Activated T-helper 17 cell treated with anti-CD3 and anti-CD28 coated beads, Interleukin-2, amount 50 U/mL, for 72 hours (primary cell): Measurements from ENCODE around the gene TRPV4. TPM values are rescaled to one million over a fixed set of nuclear protein-coding genes. Genes with fewer than 3 reads are reported as not detected.

Experiments
- ATAC-seq: fragments of 150-1000 bp; cut with Tn5 transposase; replicated peaks from 2 replicates; pipeline ENCODE4 v1.10.0; 2021; ENCODE audit warnings: mild to moderate bottlenecking, moderate library complexity
- H3K27ac Mint-ChIP-seq: one replicate; pipeline ENCODE4 v1.8.0; 2022; ENCODE audit warnings: mixed read lengths
- H3K27me3 Mint-ChIP-seq: one replicate; pipeline ENCODE4 v1.8.0; 2022; ENCODE audit warnings: mixed read lengths
- H3K36me3 Mint-ChIP-seq: one replicate; pipeline ENCODE4 v1.8.0; 2022; ENCODE audit warnings: low read depth, mild to moderate bottlenecking, mixed read lengths
- H3K4me1 Mint-ChIP-seq: one replicate; pipeline ENCODE4 v1.8.0; 2022; ENCODE audit warnings: mixed read lengths
- H3K4me3 Mint-ChIP-seq: one replicate; pipeline ENCODE4 v1.8.0; 2022; ENCODE audit warnings: mild to moderate bottlenecking, mixed read lengths
- H3K9me3 Mint-ChIP-seq: one replicate; pipeline ENCODE4 v1.8.0; 2022; ENCODE audit warnings: mixed read lengths
- total RNA-seq, 2 donors: library from RNA; stranded (reverse); gene quantifications; one replicate each; pipeline ENCODE4 v1.2.3, GENCODE V29; 2022

The TRPV4 gene
- total RNA-seq, 2 donors from 2014 or later: not detected

GRCh38 chr12:109773384-109774011 lies 59.7 kb downstream of the TRPV4 start:
- Mint-ChIP-seq H3K4me1 (peaks cover 6% of the 10 kb centered on the region), H3K9me3 (no peaks in the 10 kb centered on the region), H3K27me3 (no peaks in the 10 kb centered on the region), H3K27ac (peak overlapping the region; percentile 43), H3K4me3 (peak overlapping the region; percentile 30), H3K36me3 (no peaks in the 10 kb centered on the region)
- ATAC-seq: no peak

- Mint-ChIP-seq H3K36me3 (no peaks in the 10 kb centered on the region), H3K9me3 (no peaks in the 10 kb centered on the region), H3K27ac (peak overlapping the region; percentile 43), H3K4me1 (peaks cover 6% of the 10 kb centered on the region), H3K27me3 (no peaks in the 10 kb centered on the region), H3K4me3 (peak overlapping the region; percentile 30)
- no peak for ATAC-seq
Observed at GRCh38 chr12:109772622-109773321, 60.4 kb downstream of the TRPV4 start.

- no peak for ATAC-seq
- H3K4me3 Mint-ChIP-seq: peak overlapping the region; percentile 30
- H3K36me3 Mint-ChIP-seq: no peaks in the 10 kb centered on the region
- H3K27ac Mint-ChIP-seq: no peak overlapping the region
- H3K27me3 Mint-ChIP-seq: no peaks in the 10 kb centered on the region
- no peaks in the 10 kb centered on the region for H3K4me1 Mint-ChIP-seq
- no peaks in the 10 kb centered on the region for H3K9me3 Mint-ChIP-seq
Observed at GRCh38 chr12:109771746-109772621, 61.2 kb downstream of the TRPV4 start.

GRCh38 chr12:109770861-109771670 lies 62.1 kb downstream of the TRPV4 start:
- Mint-ChIP-seq H3K36me3 (no peaks in the 10 kb centered on the region), H3K4me3 (no peak overlapping the region), H3K4me1 (no peaks in the 10 kb centered on the region), H3K27me3 (no peaks in the 10 kb centered on the region), H3K27ac (no peak overlapping the region), H3K9me3 (no peaks in the 10 kb centered on the region)
- ATAC-seq: no peak

GRCh38 chr12:109770104-109770860 lies 62.9 kb downstream of the TRPV4 start:
- no peaks in the 10 kb centered on the region for H3K9me3 Mint-ChIP-seq
- ATAC-seq: no peak
- H3K4me1 Mint-ChIP-seq: no peaks in the 10 kb centered on the region
- no peak overlapping the region for H3K27ac Mint-ChIP-seq
- H3K27me3 Mint-ChIP-seq: no peaks in the 10 kb centered on the region
- H3K4me3 Mint-ChIP-seq: no peak overlapping the region
- no peaks in the 10 kb centered on the region for H3K36me3 Mint-ChIP-seq

- no peak overlapping the region for H3K4me3 Mint-ChIP-seq
Observed at GRCh38 chr12:109768901-109769670, 64.1 kb downstream of the TRPV4 start.

GRCh38 chr12:109767991-109768900 lies 65.0 kb downstream of the TRPV4 start:
- ATAC-seq: no peak
- Mint-ChIP-seq H3K36me3 (no peaks in the 10 kb centered on the region), H3K4me3 (no peak overlapping the region), H3K4me1 (no peaks in the 10 kb centered on the region), H3K27me3 (no peaks in the 10 kb centered on the region), H3K9me3 (no peaks in the 10 kb centered on the region), H3K27ac (no peak overlapping the region)

More at GRCh38 chr12:109768901-109769670, 64.1 kb downstream of the TRPV4 start:
- H3K27ac Mint-ChIP-seq: no peak overlapping the region
- no peaks in the 10 kb centered on the region for H3K9me3 Mint-ChIP-seq
- no peaks in the 10 kb centered on the region for H3K27me3 Mint-ChIP-seq
- H3K4me1 Mint-ChIP-seq: no peaks in the 10 kb centered on the region
- H3K36me3 Mint-ChIP-seq: no peaks in the 10 kb centered on the region
- no peak for ATAC-seq

- H3K4me3 Mint-ChIP-seq: no peak overlapping the region
- H3K4me1 Mint-ChIP-seq: no peaks in the 10 kb centered on the region
- no peaks in the 10 kb centered on the region for H3K36me3 Mint-ChIP-seq
- H3K9me3 Mint-ChIP-seq: no peaks in the 10 kb centered on the region
- H3K27me3 Mint-ChIP-seq: no peaks in the 10 kb centered on the region
- no peak for ATAC-seq
- no peak overlapping the region for H3K27ac Mint-ChIP-seq
Observed at GRCh38 chr12:109767456-109767855, 65.7 kb downstream of the TRPV4 start.

GRCh38 chr12:109766251-109766778 lies 66.9 kb downstream of the TRPV4 start:
- H3K36me3 Mint-ChIP-seq: no peaks in the 10 kb centered on the region
- H3K4me1 Mint-ChIP-seq: no peaks in the 10 kb centered on the region
- H3K9me3 Mint-ChIP-seq: no peaks in the 10 kb centered on the region
- H3K27ac Mint-ChIP-seq: no peak overlapping the region
- no peak for ATAC-seq
- no peaks in the 10 kb centered on the region for H3K27me3 Mint-ChIP-seq
- H3K4me3 Mint-ChIP-seq: no peak overlapping the region

GRCh38 chr12:109765446-109765810 lies 67.8 kb downstream of the TRPV4 start:
- no peaks in the 10 kb centered on the region for H3K4me1 Mint-ChIP-seq
- no peaks in the 10 kb centered on the region for H3K27me3 Mint-ChIP-seq
- H3K4me3 Mint-ChIP-seq: no peak overlapping the region
- no peaks in the 10 kb centered on the region for H3K36me3 Mint-ChIP-seq
- no peaks in the 10 kb centered on the region for H3K9me3 Mint-ChIP-seq
- H3K27ac Mint-ChIP-seq: no peak overlapping the region
- ATAC-seq: no peak

GRCh38 chr12:109764776-109765445 lies 68.3 kb downstream of the TRPV4 start:
- Mint-ChIP-seq H3K27ac (no peak overlapping the region), H3K36me3 (no peaks in the 10 kb centered on the region), H3K4me3 (no peak overlapping the region), H3K27me3 (no peaks in the 10 kb centered on the region), H3K4me1 (no peaks in the 10 kb centered on the region), H3K9me3 (no peaks in the 10 kb centered on the region)
- ATAC-seq: no peak

GRCh38 chr12:109764123-109764522 lies 69.1 kb downstream of the TRPV4 start:
- Mint-ChIP-seq H3K27me3 (no peaks in the 10 kb centered on the region), H3K4me1 (no peaks in the 10 kb centered on the region), H3K9me3 (no peaks in the 10 kb centered on the region), H3K36me3 (no peaks in the 10 kb centered on the region), H3K27ac (no peak overlapping the region), H3K4me3 (no peak overlapping the region)
- no peak for ATAC-seq
